Thyroid gland (tissue), 4 donors: ENCODE results near the gene TRIM29. TPM values are rescaled to one million over a fixed set of nuclear protein-coding genes. Genes with fewer than 3 reads are reported as not detected.

Experiments used
- DNase-seq, 2 donors: peaks; one replicate each; pipeline ENCODE4 v3.0.0-alpha.2; 2019
- H3K27ac ChIP-seq, 3 donors: fragments of 200-600 bp; sonication (generic); 1 replicate in 2 of 3; 2 replicates in 1 of 3; pipeline ENCODE4 v1.5.1; 2016 to 2019; ENCODE audit warnings: mild to moderate bottlenecking in 1 of 3, moderate library complexity in 1 of 3
- H3K27me3 ChIP-seq: fragments of 200-600 bp; sonication (generic); one replicate; pipeline ENCODE4 v1.5.1; 2019
- H3K36me3 ChIP-seq, 2 donors: fragments of 200-600 bp; sonication (generic); one replicate each; pipeline ENCODE4 v1.5.1; 2016 to 2019
- H3K4me1 ChIP-seq, 2 donors: fragments of 200-600 bp; sonication (generic); one replicate each; pipeline ENCODE4 v1.5.1; 2017 to 2019
- H3K4me3 ChIP-seq, 3 donors: fragments of 200-600 bp; sonication (generic); replicated peaks in 1 of 3; 1 replicate in 2 of 3; 2 replicates in 1 of 3; pipeline ENCODE4 v1.5.1; 2016; ENCODE audit warnings: mild to moderate bottlenecking in 1 of 3
- H3K9me3 ChIP-seq: fragments of 200-600 bp; sonication (generic); one replicate; pipeline ENCODE4 v1.5.1; 2017
- POLR2A ChIP-seq, 2 donors: fragments of 450-650 bp; IDR thresholded peaks; one replicate each; pipeline ENCODE4 v1.6.1; 2017; ENCODE audit warnings: antibody characterized with exemption in 2 of 2, mild to moderate bottlenecking in 2 of 2, moderate library complexity in 1 of 2
- WGBS, 2 donors: methylation state at CpG; one replicate each; pipeline ENCODE4 v1.1.5; 2017; 5-methylcytosine and 5-hydroxymethylcytosine counted together
- intact Hi-C: fragments of 100-400 bp; cut with DNase I; formaldehyde crosslinking; loops from one replicate; pipeline ENCODE4 v1.15.1; 2023
- total RNA-seq, 4 donors: library from RNA; depleted of rRNA; stranded (reverse); fragments of >200 nt; gene quantifications; one replicate each; pipeline ENCODE4 v1.2.3, GENCODE V29; 2016
- TF ChIP-seq, protein P1 (sequence below), 6 experiments: fragments of 200-600 bp in 3 of 6; fragments of 450-650 bp in 3 of 6; sonication (generic) in 3 of 6; IDR thresholded peaks; one replicate each; pipeline ENCODE4 v1.5.1; 2016 to 2019; ENCODE audit warnings: antibody characterized with exemption in 6 of 6, mild to moderate bottlenecking in 2 of 6, inconsistent platforms in 1 of 6, moderate library complexity in 1 of 6

TRIM29 gene
- total RNA-seq, 4 donors from 2014 or later, result 1.4 to 3.7 (median 1.6) TPM; not detected in 1

GRCh38 chr11:120178561-120179056 lies 40.7 kb upstream of the TRIM29 start:
- Histone ChIP-seq H3K4me3 (no peak overlapping the region), H3K27ac (no peak overlapping the region), H3K4me1 (peaks cover 0 to 28% of the 10 kb centered on the region in 2 donors), H3K9me3 (no peaks in the 10 kb centered on the region), H3K36me3 (no peaks in the 10 kb centered on the region), H3K27me3 (no peaks in the 10 kb centered on the region)
- TF ChIP-seq, protein P1, sequence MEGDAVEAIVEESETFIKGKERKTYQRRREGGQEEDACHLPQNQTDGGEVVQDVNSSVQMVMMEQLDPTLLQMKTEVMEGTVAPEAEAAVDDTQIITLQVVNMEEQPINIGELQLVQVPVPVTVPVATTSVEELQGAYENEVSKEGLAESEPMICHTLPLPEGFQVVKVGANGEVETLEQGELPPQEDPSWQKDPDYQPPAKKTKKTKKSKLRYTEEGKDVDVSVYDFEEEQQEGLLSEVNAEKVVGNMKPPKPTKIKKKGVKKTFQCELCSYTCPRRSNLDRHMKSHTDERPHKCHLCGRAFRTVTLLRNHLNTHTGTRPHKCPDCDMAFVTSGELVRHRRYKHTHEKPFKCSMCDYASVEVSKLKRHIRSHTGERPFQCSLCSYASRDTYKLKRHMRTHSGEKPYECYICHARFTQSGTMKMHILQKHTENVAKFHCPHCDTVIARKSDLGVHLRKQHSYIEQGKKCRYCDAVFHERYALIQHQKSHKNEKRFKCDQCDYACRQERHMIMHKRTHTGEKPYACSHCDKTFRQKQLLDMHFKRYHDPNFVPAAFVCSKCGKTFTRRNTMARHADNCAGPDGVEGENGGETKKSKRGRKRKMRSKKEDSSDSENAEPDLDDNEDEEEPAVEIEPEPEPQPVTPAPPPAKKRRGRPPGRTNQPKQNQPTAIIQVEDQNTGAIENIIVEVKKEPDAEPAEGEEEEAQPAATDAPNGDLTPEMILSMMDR (IDR thresholded peaks at IDR 0.05), result no peak
- TF ChIP-seq POLR2A (IDR thresholded peaks at IDR 0.05), result no peak
- WGBS, 2 donors, result 66 to 74% methylated on average over 5 of the region's 5 CpGs
- DNase-seq, result no peak
- intact Hi-C loops, result no loop called here

DNA sequence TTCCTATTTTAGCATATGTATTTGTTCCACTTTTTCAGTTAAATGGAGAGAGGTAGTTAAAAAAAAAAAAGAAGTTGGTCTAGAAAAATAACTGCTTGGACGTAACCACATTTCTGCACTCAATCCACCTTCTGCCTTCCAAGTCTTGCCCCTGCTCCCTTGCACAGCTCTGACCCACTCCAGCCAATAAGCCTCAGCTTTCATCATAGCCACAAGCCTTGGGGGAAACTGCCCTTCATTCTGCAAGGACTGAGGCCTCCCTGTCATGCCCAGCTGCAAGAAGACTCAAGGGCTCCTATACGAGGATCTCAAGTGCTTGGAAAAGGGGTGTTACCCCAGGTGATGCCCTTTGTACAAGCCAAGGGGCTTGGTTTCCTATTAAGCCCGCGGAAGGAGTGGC lies 37.0 kb upstream of the TRIM29 start:
- TF ChIP-seq, protein P1 (IDR thresholded peaks at IDR 0.05), result no peak
- no peak for TF ChIP-seq POLR2A (IDR thresholded peaks at IDR 0.05)
- Histone ChIP-seq H3K9me3 (no peaks in the 10 kb centered on the region), H3K27me3 (no peaks in the 10 kb centered on the region), H3K36me3 (no peaks in the 10 kb centered on the region), H3K4me3 (no peak overlapping the region), H3K27ac (no peak overlapping the region), H3K4me1 (peaks cover 0 to 6% of the 10 kb centered on the region in 2 donors)
- no peak for DNase-seq
- intact Hi-C loops, result loop anchor here (5.0 kb wide), 2 partner anchors 52 to 127 kb away; no protein-coding TSS in a partner anchor
- 63 to 76% methylated on average over 4 of the region's 4 CpGs for WGBS, 2 donors

DNA sequence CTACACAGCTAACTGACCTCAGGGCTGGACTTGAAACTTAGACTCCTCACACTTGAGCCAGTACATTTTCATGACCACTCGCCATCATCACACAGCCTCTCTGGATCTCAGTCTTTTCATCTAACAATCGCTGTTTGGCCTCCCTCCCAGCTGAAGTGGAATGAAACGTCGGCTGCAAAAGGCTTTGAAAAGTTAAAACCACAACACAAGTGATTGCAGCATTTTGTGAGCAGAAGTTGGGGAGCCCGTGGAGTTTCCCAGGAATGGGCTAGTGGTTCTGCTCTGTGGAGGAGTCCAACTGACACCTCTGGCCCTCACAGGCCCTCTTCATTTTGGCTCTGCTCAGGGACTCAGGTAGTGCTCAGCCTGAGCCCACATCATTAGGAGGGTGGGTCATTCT lies 35.9 kb upstream of the TRIM29 start:
- TF ChIP-seq, protein P1 (IDR thresholded peaks at IDR 0.05), result no peak
- no peak for TF ChIP-seq POLR2A (IDR thresholded peaks at IDR 0.05)
- Histone ChIP-seq H3K4me3 (no peak overlapping the region), H3K4me1 (peaks cover 0 to 9% of the 10 kb centered on the region in 2 donors), H3K36me3 (no peaks in the 10 kb centered on the region), H3K9me3 (no peaks in the 10 kb centered on the region), H3K27me3 (no peaks in the 10 kb centered on the region), H3K27ac (no peak overlapping the region)
- WGBS, 2 donors, result 41 to 51% methylated on average over 5 of the region's 5 CpGs
- intact Hi-C loops, result loop anchor here (5.0 kb wide), 2 partner anchors 53 to 128 kb away; no protein-coding TSS in a partner anchor
- no peak for DNase-seq

DNA sequence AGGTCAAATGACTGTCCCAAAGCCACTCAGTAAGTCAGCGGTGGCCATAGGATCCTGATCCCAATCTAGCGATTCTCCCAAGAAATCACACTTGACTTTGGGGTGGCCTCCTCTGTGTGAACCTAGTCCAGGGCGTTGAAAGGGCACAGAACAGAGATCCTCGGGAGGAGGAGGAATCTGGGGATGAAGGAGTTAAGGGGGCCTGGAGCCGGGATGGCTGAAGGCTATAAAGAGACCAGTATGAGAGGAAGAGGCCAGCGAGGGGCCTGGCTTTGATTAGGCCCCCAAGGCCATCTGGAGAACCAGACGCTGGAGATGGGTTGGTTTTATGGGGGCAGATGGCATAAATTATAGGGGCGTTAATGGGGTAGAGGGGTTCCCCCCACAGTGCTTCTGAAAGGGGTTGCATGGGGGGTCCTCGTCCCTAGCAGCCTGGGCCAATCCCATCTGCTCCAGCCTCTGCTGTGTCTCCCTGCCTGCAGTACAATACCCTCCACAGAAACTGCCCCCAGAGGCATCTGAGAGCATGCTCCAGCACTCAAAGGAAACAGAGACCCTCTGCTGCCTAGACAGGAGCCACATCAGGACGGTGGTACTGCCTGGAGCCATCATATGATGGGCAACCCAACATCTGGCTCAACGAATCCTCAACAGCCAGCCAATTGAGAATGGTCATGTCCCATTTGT lies 35.2 kb upstream of the TRIM29 start:
- Histone ChIP-seq H3K4me3 (no peak overlapping the region), H3K4me1 (peaks cover 0 to 13% of the 10 kb centered on the region in 2 donors), H3K9me3 (no peaks in the 10 kb centered on the region), H3K27me3 (no peaks in the 10 kb centered on the region), H3K36me3 (no peaks in the 10 kb centered on the region), H3K27ac (no peak overlapping the region)
- TF ChIP-seq, protein P1 (IDR thresholded peaks at IDR 0.05), result no peak
- TF ChIP-seq POLR2A (IDR thresholded peaks at IDR 0.05), result no peak
- intact Hi-C loops, result loop anchor here (5.0 kb wide), 2 partner anchors 54 to 129 kb away; no protein-coding TSS in a partner anchor
- WGBS, 2 donors, result 73 to 83% methylated on average over 11 of the region's 11 CpGs
- no peak for DNase-seq
